Measurements from ENCODE around the gene PMAIP1.
"Not testable (repeated sequence)": the region's sequence is repeated elsewhere in the genome, so short reads cannot be mapped to it uniquely, and the experiment has no call there.

PMAIP1 gene

GRCh38 chr18:59885579-59886163, 14.1 kb upstream of the PMAIP1 start:
- DNase-seq, result peak; percentile 18 to 42

- not testable (repeated sequence) for DNase-seq
Observed at GRCh38 chr18:59886399-59886798, 13.4 kb upstream of the PMAIP1 start.

- DNase-seq, result no peak
Observed at GRCh38 chr18:59892123-59892522, 7.7 kb upstream of the PMAIP1 start.

GRCh38 chr18:59893971-59894370, 5.8 kb upstream of the PMAIP1 start:
- DNase-seq, result no peak

DNA sequence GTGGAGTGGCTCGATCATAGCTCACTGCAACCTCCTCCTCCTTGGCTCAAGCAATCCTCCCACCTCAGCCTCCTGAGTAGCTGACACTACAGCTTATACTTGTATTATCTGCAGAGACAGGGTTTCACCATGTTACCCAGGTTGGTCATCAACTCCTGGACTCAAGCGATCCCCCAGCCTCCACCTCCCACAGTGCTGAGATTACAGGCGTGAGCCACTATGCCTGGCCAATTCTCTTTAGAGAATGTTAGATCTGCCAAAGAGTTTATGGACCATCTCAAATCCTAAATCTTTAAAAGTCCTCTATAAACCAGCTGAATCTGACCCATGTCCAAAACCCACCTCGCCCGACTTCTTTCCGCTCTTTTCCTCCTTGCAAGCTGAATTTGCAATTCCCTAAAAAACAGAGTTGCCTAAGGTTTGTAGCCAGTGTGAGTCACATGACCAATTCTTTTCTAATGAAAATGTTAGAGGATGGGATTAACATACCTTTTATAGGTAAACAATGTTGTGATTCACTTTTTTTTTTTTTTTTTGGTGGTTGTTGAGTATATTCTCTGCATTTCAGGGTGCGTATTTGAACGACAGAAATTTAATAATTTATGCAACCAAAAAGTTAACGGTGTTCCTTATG, 2.4 kb upstream of the PMAIP1 start:
- DNase-seq, result no peak

GRCh38 chr18:59898093-59898492, 1.7 kb upstream of the PMAIP1 start:
- DNase-seq, result no peak

GRCh38 chr18:59898609-59899297, 1.0 kb upstream of the PMAIP1 start:
- no peak for DNase-seq

GRCh38 chr18:59900222-59901128, 679 bp downstream of the PMAIP1 start:
- DNase-seq, result peak; percentile 65

- DNase-seq, result peak in 1 of 2 donors; percentile 21
Observed at GRCh38 chr18:59902131-59902992, 2.6 kb downstream of the PMAIP1 start.

GRCh38 chr18:59902993-59903610, 3.3 kb downstream of the PMAIP1 start:
- no peak for DNase-seq

DNA sequence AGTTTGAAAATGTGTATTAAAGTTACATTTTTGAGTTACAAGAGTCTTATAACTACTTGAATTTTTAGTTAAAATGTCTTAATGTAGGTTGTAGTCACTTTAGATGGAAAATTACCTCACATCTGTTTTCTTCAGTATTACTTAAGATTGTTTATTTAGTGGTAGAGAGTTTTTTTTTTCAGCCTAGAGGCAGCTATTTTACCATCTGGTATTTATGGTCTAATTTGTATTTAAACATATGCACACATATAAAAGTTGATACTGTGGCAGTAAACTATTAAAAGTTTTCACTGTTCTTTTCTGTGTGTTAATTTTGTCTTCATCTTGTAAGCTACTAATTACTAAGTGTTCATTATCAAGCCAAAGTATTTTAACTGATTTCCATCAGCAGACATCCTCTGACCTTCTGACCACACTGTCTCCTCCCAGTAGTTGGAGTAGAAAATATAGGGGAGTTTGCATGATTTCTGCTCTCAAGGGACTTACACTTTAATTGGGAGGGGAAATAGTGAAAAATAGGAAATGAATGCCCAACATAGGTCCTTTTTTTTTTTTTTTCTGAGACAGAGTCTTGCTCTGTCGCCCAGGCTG, 4.3 kb downstream of the PMAIP1 start:
- no peak for DNase-seq

GRCh38 chr18:59905686-59906091, 5.9 kb downstream of the PMAIP1 start:
- DNase-seq, result no peak

DNA sequence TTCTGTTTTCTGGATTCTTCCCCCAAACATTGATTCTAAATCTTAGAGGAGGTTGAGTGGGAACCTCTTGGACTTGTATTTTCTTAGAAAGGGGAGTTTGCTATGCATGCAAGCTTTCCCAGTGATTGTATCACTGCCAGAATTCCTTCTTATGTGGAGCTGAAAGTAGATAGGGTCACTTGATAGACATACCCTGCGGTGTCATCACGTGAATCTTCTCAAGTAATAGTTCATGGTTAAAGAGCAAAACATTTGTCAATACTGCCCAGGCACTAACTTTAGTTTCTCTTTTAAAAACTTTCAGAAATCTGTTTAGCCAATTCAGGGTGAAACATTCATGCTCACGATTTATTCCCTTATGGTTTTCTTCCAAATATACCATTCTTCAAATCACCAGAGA, 6.4 kb downstream of the PMAIP1 start:
- DNase-seq, result no peak

- DNase-seq, result no peak
Observed at GRCh38 chr18:59907172-59907571, 7.4 kb downstream of the PMAIP1 start.

DNA sequence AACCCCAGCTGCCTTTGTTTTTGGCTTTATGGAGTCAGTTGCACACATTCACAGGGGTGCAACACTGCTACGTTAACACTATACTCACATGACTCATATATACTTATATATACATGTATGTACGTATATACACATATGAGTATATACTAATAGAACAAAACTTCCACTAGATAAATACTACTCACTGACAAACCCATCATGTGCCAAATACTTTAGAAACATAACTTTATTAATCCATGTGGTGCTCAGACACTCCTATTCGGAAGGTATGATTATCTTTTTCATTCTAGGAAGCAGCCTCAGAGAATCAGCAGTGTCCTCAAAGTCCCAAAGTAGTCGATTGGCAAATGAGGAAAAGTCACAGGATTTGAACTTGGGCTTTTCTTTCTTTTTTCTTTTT, 7.9 kb downstream of the PMAIP1 start:
- no peak for DNase-seq

DNA sequence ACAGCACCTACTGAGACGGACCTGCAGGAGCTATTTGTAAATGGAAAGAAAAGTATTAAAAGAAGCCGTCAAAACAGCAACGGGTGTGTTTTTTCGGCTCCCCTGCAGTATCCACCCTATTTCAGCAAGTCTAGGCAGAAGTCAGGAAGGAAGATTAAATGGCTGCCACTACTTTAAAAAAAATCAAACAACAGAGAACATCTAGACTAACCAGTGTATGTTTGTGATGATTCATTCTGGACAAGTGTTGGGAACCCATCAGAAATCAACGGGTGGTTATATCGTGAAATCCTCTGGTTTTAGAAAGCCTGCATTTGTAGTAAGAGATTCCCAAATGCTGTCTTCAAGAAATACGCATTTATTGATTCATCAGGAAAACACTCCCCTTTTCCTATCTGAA, 9.0 kb downstream of the PMAIP1 start:
- DNase-seq, result no peak

- DNase-seq, result no peak
Observed at GRCh38 chr18:59909289-59910036, 9.7 kb downstream of the PMAIP1 start.

DNA sequence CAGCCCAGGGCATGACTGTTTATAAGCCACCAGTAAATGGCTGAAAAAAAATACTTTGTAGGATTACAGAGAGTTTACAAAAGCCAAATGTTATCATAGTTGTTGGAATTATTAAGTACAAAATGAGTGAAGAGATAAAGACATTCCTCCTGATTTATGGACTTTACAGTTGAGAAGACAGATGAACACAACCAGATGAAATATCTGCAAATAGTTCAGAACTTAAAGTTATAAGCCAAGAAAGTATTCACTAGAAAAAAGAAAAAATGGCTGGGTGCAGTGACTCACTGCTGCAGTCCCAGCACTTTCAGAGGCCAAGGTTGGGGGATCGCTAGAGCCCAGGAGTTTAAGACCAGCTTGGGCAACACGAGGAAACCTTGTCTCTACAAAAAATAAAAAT, 11.2 kb downstream of the PMAIP1 start:
- no peak for DNase-seq

DNA sequence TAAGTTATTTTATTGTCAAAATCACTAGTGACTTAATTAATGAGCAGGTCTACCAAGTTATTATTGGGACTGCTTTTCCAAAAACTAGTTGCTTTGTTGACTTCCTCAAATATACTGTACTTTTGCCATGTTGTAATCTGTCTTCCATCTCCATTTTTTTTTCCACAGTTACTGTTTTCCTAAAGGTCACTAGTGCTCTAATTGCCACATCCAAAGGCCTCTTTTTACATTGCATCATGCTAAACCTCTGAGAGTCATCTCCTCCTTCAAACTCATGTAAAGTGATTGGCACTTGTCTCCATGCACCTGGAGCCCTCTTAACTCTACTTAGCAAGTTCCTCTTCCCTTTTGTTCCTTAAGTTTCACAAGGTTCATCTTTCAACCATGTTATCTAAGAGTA, 11.8 kb downstream of the PMAIP1 start:
- DNase-seq, result no peak

DNA sequence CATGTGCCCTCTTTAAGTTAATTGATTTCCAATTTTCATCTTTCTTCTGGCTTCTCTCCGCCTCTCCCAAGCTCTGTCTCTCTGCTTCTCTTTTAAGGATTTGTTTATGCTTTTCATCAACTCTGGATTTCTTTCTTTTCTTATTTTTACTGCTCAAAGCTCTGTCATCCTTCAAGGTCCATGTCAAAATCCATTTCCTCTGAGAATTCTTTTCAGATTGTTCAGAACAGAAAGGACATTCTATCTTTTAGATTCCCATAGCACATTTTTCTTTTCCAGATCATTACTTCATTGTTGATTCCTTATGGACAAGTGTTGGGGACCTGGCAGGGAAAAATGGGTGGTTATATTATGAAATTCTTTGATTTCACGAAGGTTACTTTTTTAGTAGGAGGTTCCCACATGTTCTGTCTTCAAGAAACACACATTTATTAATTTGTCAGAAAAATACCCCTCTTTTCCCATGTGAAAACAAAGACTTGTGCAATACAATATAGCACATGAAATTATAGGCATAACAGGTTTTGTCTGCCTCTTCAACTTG, 12.3 kb downstream of the PMAIP1 start:
- DNase-seq, result no peak

Data from stimulated activated CD4-positive, alpha-beta T cell treated with anti-CD3 and anti-CD28 coated beads, Interleukin-2, amount 100 ng/mL, for 24 hours (primary cell).